Measurements from ENCODE around the gene NLRC3.

Gene NLRC3

DNA sequence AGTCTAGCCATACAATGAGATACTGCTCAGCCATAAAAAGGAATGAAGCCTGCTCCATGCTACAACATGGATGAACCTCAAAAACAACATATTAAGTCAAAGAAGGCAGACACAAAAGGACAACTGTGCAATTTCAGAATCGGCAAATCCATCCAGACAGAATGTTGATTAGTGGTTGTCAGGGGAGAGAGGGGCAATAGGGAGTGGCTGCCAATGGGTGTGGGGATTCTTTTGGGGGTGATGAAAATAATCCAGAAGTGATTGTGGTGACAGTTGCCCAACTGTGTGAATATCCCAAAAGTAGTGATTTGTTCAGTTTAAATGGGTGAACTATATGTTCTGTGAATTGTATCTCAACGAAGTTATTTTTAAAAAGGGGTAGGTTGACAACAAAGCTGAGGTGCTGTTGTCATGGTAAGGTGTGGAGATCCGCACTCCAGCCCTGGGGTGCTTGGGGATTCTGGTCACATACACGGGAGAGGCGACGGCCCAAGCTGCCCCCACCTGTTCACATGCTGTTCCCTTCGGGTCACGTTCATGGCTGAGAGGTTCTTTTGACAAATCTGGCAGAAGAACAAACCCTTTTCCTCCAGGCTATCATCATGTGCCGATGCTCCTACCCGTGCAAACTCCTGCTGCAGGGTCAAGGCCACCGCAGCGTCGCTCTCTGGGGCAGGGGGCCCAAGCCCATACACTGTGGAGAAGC lies 24.6 kb upstream of the NLRC3 start:
- in situ Hi-C loops (cut with HindIII; ENCODE audit: low pct_ligation_motif_present, low pct_unique_long_range_greater_than_20kb, low sequenced_read_pairs): loop anchor here (25.0 kb wide), 1 partner anchor 89 kb away; the partner anchor contains the start of gene CLUAP1
- no peak for DNase-seq

DNA sequence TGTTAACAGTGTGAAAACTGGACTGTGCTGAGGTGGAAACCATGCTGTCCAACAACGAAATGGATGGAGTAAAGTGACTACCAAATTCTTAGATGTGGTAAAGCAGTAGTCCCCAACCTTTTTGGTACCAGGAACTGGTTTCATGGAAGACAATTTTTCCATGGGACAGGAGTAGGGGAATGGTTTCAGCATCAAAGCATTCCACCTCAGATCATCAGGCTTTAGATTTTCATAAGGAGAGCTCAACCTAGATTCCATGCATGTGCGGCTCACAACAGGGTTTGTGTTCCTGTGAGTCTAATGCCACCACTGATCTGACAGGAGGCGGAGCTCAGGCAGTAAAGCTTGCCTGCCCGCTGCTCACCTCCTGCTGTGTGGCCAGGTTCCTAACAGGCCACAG lies 22.7 kb upstream of the NLRC3 start:
- DNase-seq: no peak
- in situ Hi-C loops (cut with HindIII; ENCODE audit: low pct_ligation_motif_present, low pct_unique_long_range_greater_than_20kb, low sequenced_read_pairs): loop anchor here (25.0 kb wide), 1 partner anchor 88 kb away; the partner anchor contains the start of gene CLUAP1

DNA sequence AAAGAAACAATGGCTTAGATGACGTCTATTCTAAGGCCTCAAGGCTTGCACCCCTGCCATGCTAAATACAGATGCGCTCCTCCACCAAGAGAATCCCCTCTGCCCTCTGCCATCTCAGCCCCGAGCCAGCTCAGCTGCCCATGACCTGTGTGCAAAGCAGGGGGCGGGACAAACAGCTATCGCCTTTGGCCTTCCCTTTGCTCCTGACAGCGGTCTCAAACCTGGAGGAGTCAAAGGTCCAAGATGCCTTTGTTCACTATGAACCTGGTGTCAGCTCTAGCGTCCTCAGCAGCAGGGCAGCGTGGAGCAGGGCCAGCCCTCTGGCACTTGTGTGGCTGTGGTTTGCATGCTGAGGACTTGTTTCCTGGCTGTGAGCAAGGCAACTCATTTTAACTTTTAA lies 21.9 kb upstream of the NLRC3 start:
- in situ Hi-C loops (cut with HindIII; ENCODE audit: low pct_ligation_motif_present, low pct_unique_long_range_greater_than_20kb, low sequenced_read_pairs): no loop called here
- DNase-seq: no peak

DNA sequence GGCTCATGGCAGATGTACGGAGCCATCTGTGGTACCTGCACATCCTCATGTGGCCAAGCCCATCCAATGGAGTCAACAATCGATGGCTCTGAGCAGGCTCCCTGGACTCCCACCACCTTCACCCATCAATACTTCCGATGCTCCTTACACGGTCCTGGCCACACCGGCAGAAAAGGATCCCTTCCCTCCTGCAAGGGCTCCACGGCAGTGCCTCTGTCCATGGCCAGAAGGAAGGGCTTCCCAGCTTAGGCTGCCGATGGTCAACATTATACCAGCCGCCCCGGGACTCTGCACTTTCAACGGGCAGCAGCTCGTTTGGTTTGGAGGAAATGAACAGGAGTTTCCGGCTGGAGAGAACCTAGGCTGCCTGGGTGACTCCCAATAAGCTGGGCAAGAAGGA lies 21.0 kb upstream of the NLRC3 start:
- in situ Hi-C loops (cut with HindIII; ENCODE audit: low pct_ligation_motif_present, low pct_unique_long_range_greater_than_20kb, low sequenced_read_pairs): no loop called here

DNA sequence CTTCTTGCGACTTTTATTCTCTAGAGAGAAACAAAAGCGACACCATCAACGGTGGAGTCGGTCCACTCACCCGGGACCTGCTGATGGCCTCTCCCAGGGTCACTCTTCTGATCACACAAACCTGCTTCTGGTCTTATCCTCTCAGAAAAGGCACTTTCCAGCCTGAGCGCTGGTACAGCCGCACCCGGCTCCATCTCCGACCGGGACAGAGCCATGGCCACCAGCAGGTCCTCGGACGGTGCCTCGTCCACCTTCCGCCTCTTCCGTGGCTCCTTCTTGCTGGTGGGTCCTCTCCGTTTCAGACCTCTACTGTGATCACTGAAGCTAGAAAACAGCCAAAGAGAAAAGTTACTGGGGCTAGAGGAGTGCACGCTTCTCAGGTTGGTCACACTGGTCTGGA lies 20.5 kb upstream of the NLRC3 start:
- in situ Hi-C loops (cut with HindIII; ENCODE audit: low pct_ligation_motif_present, low pct_unique_long_range_greater_than_20kb, low sequenced_read_pairs): no loop called here
- DNase-seq: no peak

More for the DNA sequence above, 21.0 kb upstream of the NLRC3 start:
- DNase-seq: no peak

DNA sequence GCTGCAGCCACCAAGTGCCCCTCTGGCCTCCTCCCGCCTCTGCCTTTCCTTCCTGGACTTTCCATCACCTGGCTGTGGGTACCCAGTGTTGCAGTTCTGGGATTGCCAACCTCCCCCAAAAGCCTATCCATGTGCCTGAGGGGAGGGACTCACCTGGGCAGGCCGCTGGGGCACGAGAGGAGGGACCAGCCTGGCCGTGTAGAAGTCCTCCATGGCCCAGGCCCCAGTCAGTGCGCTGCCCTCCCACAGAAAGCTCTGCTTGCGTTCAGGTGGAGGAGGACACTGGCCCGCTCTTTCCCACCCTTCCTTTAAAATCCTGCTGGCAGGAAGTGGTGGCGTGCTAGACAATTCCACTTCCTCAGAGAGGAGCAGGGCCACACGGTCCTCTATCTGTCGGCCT lies 20.0 kb upstream of the NLRC3 start:
- in situ Hi-C loops (cut with HindIII; ENCODE audit: low pct_ligation_motif_present, low pct_unique_long_range_greater_than_20kb, low sequenced_read_pairs): no loop called here
- no peak for DNase-seq

DNA sequence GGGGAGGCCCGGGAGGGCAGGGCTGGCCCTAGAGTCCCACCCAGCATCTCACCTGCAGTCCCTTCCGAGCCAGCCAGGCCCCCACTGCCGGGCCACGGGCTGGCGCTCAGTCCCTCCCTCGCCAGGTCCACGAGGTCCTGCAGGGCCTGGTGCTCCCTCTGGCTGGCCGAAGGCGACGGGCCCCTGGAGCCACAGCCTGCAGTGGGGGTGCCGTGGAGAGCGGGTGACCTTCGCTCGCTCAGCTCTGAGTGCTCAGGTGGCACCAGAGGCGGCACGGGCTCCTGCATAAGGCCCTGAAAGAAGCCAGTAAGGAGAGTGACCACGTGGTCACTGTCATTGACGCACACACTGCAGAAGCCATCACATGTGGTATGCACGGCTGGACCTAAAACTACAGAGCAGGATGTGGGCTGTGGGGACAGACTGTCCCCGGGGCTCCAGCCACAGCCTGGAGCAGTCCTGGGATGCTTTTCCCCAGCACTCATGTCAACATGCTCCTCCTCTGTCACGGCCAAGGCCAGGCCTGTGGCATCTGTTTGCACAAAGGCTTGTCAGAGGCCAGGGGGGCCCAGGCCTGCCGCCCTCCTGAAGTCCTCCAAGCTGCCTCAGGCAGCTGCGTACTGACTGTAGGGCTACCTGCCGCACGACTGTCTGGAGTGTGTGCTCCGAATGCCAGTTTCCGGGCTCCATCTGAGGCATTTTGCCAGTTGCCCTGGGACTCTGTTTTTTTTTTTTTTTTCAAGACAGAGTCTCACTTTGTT lies 19.1 kb upstream of the NLRC3 start:
- no peak for DNase-seq
- in situ Hi-C loops (cut with HindIII; ENCODE audit: low pct_ligation_motif_present, low pct_unique_long_range_greater_than_20kb, low sequenced_read_pairs): no loop called here

DNA sequence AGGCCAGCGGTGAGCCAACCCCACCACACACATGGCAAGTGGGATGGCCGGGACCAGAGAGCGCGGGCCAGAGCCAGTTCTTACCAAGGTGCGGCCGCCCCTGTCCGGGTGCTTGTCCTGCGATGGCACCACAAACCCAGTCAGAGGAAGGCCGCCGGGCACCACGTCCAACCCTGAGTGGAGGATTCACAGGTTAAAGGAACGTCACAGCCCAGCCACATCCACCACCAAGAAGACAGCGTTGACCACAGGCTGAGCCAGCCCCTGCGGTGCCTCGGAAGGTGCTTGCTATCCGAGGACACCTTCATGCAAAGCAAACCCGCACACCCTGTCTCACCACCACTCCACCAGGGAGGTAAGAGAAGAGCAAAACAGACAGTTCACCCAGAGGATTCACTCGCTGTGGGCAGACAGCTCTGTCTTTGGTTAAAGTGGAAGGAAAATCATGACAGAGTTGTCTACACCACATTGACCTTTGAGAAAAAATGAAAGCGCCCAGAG lies 18.4 kb upstream of the NLRC3 start:
- in situ Hi-C loops (cut with HindIII; ENCODE audit: low pct_ligation_motif_present, low pct_unique_long_range_greater_than_20kb, low sequenced_read_pairs): no loop called here
- DNase-seq: no peak

DNA sequence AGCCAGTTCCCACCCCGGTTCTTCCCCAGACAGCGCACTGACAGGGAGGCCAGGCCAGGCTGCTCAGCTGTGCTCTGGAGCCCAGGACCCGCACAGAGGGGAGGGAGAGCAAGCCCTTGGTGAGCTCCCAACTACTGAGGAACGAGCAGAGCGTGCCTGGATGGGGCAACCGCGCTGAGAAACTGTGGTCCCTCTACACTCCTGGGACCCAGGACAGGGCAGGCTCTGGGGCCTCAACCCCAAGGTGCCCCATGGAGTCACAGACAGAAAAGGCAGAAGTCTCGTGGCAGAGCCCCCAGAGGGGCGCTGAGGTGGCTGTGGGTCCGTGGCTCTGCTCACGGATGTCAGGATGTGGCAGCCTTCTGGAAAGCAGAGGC lies 17.9 kb upstream of the NLRC3 start:
- no peak for DNase-seq
- in situ Hi-C loops (cut with HindIII; ENCODE audit: low pct_ligation_motif_present, low pct_unique_long_range_greater_than_20kb, low sequenced_read_pairs): no loop called here

DNA sequence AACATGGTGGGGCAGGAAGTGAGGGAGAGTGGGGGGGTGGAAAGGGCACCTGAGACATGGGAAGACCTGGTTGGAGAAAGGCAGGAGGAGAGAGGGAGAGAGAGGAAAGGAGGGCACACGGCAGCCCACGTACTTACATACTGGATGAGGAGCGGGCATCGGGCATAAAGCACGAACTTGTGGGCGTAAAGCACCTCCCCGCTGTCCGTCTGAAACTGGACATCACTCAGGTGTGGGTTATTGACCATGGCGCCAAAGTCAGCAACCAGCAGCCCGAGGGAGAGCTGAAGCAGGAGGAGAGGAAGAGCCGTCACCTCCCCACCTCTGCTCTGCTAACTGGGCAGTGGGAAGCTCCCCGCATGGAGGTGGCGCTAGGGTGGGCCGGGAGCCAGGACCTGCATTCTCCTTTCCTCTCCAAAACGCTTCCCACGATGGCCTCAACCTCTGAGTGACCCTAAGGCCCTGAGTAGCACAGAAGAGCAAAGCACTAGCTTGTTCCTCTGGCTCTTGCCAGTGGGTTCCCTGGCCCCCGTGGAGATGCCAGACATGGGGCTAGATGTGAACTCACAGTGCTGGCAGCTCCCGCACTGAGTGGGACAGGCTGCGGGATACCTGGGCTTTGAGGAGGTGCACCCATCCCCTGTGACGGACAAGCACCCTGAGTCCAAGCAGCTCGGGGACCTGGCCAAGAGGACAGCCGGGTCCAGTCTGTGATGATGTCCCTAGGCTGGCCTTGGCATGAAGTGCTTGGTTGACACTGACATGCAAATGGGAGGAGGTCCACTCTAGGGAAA lies 17.3 kb upstream of the NLRC3 start:
- in situ Hi-C loops (cut with HindIII; ENCODE audit: low pct_ligation_motif_present, low pct_unique_long_range_greater_than_20kb, low sequenced_read_pairs): no loop called here
- no peak for DNase-seq

DNA sequence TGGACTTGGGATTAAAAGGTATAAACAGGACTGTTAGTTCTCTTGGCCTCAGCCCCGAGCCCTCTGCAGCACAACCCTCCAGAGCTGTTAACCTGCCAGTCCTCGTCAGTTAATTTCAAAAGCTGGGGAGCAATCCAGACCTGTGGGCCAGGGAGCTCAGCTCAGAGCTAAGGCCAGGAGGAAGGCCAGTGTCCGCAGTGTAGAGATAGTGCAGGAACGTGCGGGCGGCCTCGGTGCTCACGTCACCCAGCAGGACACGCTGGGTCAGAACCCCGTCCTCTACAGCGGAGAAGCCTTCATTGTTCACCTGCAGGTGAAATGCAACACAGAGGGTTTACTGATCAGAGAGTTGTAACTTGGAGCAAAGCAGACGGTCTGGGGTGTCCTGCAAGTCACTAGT lies 15.4 kb upstream of the NLRC3 start:
- in situ Hi-C loops (cut with HindIII; ENCODE audit: low pct_ligation_motif_present, low pct_unique_long_range_greater_than_20kb, low sequenced_read_pairs): no loop called here
- no peak for DNase-seq

DNA sequence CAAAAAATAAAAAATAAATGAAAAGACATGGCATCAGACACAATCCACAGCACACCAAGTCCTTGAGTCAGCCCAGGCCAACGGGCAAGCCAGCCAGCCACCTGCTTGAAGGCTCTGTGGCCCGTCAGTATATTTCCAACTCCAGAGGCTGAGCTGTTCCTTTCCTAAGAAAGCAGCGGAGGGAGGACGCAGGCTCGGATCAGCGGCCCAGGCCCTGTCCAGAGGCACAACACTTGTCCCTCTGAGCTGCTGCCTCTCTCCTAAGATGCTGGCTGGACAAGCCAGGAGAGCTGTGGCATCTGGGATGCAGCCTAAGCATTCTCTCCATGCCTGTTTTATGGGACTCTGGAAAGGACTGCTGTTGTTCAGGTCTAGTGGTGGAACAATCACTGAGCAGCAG lies 14.8 kb upstream of the NLRC3 start:
- in situ Hi-C loops (cut with HindIII; ENCODE audit: low pct_ligation_motif_present, low pct_unique_long_range_greater_than_20kb, low sequenced_read_pairs): no loop called here
- DNase-seq: no peak

DNA sequence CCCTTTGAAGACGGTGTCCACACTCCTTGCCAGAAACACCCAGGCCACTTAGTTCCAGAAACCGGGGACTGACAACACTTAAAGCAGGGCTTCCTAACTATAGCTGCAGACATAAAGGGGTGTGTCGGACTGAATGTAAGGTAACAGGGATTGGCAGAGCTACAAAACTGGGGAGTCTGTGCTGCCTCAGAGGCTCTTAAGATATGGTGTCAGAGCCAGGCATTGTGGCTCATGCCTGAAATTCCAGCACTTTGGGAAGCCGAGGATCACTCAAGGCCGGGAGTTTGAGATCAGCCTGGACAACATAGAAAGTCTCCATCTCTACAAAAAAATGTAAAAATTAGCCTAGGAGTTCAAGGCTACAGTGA lies 14.2 kb upstream of the NLRC3 start:
- DNase-seq: no peak
- in situ Hi-C loops (cut with HindIII; ENCODE audit: low pct_ligation_motif_present, low pct_unique_long_range_greater_than_20kb, low sequenced_read_pairs): no loop called here

DNA sequence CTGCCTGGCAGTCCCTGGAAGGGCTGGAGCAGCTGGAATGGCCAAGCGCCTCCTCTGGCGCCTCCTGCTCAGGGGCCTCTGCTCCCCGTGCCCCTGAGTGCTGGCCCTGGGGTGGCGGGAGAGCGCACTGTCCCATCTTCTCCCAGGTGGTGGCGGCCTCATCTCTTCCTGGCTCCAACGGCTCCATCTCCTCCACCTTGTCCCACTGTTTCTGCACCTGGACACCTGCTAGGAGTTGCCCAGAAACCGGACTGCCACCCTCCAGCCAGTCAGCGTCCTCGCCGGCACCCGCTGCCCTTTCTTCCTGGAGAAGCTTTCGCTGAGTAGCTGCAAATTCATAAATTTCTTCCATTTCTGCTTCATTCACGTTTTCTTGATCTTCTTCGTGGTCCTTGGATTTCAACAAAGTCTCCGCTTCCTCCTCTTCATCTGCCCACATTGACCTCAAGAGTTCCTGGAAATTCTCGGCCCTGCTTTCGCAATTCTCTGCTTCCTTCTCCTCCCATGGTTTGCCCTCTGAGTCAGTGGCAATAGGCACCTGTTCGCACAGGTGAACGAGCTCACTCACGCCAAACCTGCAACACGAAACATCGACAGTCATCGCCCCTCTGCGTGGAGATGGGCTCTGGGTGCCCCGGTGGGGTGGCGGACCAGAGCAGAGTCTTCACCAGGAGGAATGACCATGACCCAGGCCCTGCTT lies 13.7 kb upstream of the NLRC3 start:
- no peak for DNase-seq
- in situ Hi-C loops (cut with HindIII; ENCODE audit: low pct_ligation_motif_present, low pct_unique_long_range_greater_than_20kb, low sequenced_read_pairs): no loop called here

DNA sequence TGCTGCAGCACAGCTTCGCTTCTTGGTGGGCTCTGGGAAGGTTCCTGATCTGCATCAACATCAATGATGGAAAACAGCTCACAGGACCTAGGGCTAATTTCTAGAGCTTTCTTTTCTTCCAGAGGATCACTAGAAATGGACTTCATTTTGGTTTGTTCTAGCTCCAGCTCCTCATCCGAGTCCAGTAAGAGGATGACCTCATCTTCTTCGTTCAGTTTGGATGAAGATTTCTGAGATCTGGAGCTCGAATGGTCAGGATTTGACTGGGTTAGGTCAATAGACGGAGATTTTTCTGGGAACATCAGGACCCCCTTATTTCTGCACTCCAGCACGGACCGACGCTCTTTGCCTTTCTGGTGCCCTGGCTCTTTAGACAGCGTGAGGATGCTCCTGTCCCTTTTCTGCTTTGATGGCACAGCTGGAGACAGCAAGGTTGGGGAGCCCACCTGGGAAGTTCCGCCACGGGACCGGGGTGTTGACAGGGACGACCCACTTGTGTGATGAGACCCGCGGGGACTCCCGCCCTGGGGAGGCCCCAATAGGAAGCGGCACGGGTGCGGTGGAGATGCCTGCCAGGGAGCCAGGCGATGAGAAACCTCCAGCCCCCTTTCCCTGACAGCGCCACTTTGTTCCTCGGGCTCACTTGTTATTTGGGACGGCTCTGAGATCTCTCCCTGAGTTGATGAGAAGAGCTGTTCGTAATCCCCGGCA lies 12.9 kb upstream of the NLRC3 start:
- in situ Hi-C loops (cut with HindIII; ENCODE audit: low pct_ligation_motif_present, low pct_unique_long_range_greater_than_20kb, low sequenced_read_pairs): no loop called here
- DNase-seq: no peak

DNA sequence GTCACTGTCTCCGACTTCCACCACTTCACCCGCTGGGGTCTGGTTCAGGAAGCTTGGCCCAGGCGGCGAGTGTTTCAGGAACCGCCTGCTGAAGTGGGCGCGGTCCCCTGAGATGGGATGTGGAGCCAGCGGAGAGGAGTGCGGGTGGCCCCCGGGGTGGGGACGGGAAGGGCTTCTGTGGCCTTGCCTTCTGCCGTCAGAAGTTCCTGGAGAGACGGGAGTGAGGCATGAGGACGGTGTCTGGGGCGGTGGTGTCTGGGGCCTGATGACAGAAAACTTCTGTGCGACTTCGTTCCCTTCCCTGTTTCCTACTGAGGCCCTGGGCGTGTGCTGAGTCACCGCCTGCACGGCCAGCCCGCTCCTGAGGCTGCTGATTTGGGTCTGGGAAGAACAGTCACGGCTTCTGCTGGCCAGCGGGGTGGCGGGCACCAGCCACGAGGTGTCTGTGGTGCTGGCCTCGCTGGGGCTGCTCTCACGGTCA lies 12.3 kb upstream of the NLRC3 start:
- in situ Hi-C loops (cut with HindIII; ENCODE audit: low pct_ligation_motif_present, low pct_unique_long_range_greater_than_20kb, low sequenced_read_pairs): no loop called here
- no peak for DNase-seq

DNA sequence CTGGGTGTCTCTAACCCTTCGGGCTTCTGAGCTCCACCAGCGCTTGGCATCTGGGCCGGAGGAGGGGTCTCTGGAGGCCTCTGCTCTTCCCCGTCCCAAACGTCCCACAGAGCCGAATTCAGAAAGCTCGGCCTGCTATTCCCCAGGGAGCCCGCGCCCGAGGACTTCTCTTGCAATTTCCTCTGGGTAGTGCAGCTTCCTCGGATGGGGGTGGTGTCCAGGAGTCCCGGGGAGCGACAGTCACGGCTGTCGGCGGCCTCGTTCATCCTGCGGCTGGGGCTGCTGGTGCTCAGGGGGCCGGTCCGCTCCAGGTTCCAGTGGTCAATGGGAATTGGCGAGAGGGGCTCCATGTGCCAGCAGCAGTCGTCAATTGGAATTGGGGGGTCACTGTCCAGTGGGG lies 11.8 kb upstream of the NLRC3 start:
- DNase-seq: no peak
- in situ Hi-C loops (cut with HindIII; ENCODE audit: low pct_ligation_motif_present, low pct_unique_long_range_greater_than_20kb, low sequenced_read_pairs): no loop called here

DNA sequence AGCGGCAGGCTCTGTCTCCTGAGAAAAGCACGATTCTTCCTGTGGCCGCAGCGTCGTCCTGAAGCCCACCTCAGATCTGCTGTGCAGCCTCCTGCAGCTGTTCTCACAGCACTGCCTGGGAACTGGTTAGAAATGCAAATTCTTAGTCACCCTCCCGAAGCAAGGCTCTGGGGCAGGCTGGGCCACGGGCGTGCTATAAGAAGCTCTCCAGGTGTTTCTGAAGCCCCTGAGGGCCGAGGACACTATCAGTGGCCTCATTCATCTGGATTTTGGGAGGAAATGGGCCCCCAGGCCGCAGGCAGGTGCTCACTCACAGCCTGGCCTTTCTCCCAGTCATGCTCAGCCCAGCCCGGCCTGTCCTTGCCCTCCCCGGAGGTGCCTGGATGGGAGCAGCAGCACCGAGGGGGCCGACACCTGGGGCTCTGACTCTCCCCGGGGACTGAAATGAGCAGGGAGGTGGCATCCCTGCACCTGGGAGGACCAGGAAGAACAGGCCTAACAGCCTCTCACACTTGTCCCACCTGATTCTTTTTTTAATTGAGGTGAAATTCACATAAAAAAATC lies 10.4 kb upstream of the NLRC3 start:
- in situ Hi-C loops (cut with HindIII; ENCODE audit: low pct_ligation_motif_present, low pct_unique_long_range_greater_than_20kb, low sequenced_read_pairs): no loop called here
- no peak for DNase-seq

Data from ACHN (cell line).